Body of pancreas (tissue), 4 donors: ENCODE measurements around the gene NEDD4L. TPM values are rescaled to one million over a fixed set of nuclear protein-coding genes. Genes with fewer than 3 reads are reported as not detected.

Source experiments
- ATAC-seq: fragments of 150-250 bp; one replicate; pipeline ENCODE4 v1.9.1; 2016
- DNase-seq, 4 donors: peaks; one replicate each; pipeline ENCODE4 v3.0.0-alpha.2; 2019
- H3K27ac ChIP-seq, 4 donors: fragments of 200-600 bp; sonication (generic); 1 replicate in 3 of 4; 2 replicates in 1 of 4; pipeline versions ENCODE4 v1.5.1 to v1.6.1; 2016 to 2019; ENCODE audit warnings: mild to moderate bottlenecking in 1 of 4, mixed read lengths in 1 of 4, moderate library complexity in 1 of 4
- H3K27me3 ChIP-seq, 2 donors: fragments of 200-600 bp; sonication (generic); one replicate each; pipeline ENCODE4 v1.6.0; 2016; ENCODE audit warnings: mild to moderate bottlenecking in 1 of 2
- H3K36me3 ChIP-seq, 2 donors: fragments of 200-600 bp; sonication (generic); replicated peaks in 1 of 2; 2 replicates each; pipeline ENCODE4 v1.5.1; 2016; ENCODE audit warnings: low read depth in 2 of 2; ENCODE audit not compliant: insufficient read depth in 1 of 2
- H3K4me1 ChIP-seq: fragments of 200-600 bp; sonication (generic); one replicate; pipeline ENCODE4 v1.6.0; 2016
- H3K4me3 ChIP-seq, 2 donors: fragments of 200-600 bp; sonication (generic); 1 replicate in 1 of 2; 2 replicates in 1 of 2; pipeline ENCODE4 v1.5.1; 2016 to 2019
- H3K9me3 ChIP-seq, 3 donors: fragments of 200-600 bp; sonication (generic); 1 replicate in 2 of 3; 2 replicates in 1 of 3; pipeline ENCODE4 v1.5.1; 2016
- POLR2A ChIP-seq, 3 donors: fragments of 450-650 bp; IDR thresholded peaks; one replicate each; pipeline ENCODE4 v1.6.1; 2016; ENCODE audit warnings: antibody characterized with exemption in 3 of 3, mild to moderate bottlenecking in 2 of 3
- WGBS, 2 donors: methylation state at CpG; one replicate each; pipeline ENCODE4 v1.1.5; 2017; 5-methylcytosine and 5-hydroxymethylcytosine counted together
- intact Hi-C: fragments of 100-400 bp; cut with DNase I; formaldehyde crosslinking; loops from one replicate; pipeline ENCODE4 v1.15.1; 2023
- total RNA-seq, 2 donors: library from RNA; depleted of rRNA; stranded (reverse); fragments of >200 nt; gene quantifications; one replicate each; pipeline ENCODE4 v1.1.0, GENCODE V29; 2016
- TF ChIP-seq, protein P1 (sequence below), 7 experiments: fragments of 450-650 bp in 4 of 7; fragments of 200-600 bp in 3 of 7; sonication (generic) in 3 of 7; IDR thresholded peaks; one replicate each; pipeline ENCODE4 v1.5.1; 2016 to 2019; ENCODE audit warnings: antibody characterized with exemption in 7 of 7

The NEDD4L gene
- total RNA-seq, 2 donors from 2014 or later, result 105 to 108 TPM

DNA sequence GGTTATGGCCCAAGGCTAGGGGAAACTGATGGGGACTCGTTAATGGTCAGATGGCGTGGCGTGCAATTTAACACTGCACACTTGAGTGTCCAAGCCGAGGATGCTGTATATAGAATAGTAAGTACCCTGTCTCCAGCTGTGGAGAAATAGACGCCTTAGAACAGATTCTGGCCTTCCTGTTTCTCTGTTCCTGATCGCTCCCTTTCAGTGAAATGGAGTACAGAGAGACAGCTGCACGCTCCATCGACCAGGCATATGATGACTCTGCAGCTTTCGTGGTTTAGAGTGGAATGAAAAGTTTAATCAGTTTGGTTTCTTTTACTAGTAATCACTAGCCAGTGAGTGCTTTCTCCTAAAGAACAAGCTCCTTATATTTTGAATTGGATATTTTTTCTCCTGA lies 213.4 kb downstream of the NEDD4L start:
- no peaks in the 10 kb centered on the region for H3K27me3 ChIP-seq
- no peak for ATAC-seq
- intact Hi-C loops, result no loop called here
- H3K9me3 ChIP-seq, result no peaks in the 10 kb centered on the region
- no peak for DNase-seq
- TF ChIP-seq POLR2A (IDR thresholded peaks at IDR 0.05), result no peak
- TF ChIP-seq, protein P1, sequence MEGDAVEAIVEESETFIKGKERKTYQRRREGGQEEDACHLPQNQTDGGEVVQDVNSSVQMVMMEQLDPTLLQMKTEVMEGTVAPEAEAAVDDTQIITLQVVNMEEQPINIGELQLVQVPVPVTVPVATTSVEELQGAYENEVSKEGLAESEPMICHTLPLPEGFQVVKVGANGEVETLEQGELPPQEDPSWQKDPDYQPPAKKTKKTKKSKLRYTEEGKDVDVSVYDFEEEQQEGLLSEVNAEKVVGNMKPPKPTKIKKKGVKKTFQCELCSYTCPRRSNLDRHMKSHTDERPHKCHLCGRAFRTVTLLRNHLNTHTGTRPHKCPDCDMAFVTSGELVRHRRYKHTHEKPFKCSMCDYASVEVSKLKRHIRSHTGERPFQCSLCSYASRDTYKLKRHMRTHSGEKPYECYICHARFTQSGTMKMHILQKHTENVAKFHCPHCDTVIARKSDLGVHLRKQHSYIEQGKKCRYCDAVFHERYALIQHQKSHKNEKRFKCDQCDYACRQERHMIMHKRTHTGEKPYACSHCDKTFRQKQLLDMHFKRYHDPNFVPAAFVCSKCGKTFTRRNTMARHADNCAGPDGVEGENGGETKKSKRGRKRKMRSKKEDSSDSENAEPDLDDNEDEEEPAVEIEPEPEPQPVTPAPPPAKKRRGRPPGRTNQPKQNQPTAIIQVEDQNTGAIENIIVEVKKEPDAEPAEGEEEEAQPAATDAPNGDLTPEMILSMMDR (IDR thresholded peaks at IDR 0.05), result no peak
- H3K4me1 ChIP-seq, result peaks cover 35% of the 10 kb centered on the region
- H3K27ac ChIP-seq, result peak overlapping the region in 3 of 4 donors; percentile 1 to 22 (median 20)
- H3K4me3 ChIP-seq, result no peak overlapping the region
- no peaks in the 10 kb centered on the region for H3K36me3 ChIP-seq
- WGBS, 2 donors, result 74 to 81% methylated on average over 9 of the region's 9 CpGs

DNA sequence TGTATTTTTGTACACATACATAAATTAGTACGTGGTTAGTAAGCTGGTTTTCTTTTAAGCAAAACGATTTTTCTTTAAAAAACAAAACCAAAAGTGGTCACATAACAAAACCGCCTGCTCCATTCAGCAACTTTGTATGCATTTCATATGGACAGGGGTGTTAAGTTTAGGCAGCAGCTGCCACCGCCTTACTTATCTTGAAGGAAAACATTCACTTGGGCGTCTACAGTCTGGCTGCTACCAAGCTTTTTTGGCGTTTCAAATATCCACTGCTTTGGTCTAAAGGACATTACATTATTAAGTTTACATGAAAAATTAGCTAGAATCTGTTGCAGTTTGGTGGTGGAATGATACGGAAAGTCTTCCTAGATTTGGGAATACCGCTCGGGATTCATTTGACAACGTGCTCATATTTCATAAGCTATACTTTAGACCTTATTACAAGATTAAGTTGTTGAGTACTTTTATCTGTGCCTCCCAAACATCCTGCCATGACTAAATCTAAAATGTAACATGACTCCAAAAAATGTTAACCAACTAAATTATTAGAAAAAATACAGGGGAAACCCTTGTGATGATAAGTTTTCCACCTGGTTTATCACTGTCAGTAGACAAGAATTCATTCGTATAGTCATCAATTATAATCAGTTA lies 214.8 kb downstream of the NEDD4L start:
- WGBS, 2 donors, result 63 to 71% methylated on average over 11 of the region's 11 CpGs
- DNase-seq, result no peak
- intact Hi-C loops, result no loop called here
- ATAC-seq, result no peak
- peaks cover 40% of the 10 kb centered on the region for H3K4me1 ChIP-seq
- H3K27me3 ChIP-seq, result no peaks in the 10 kb centered on the region
- H3K9me3 ChIP-seq, result no peaks in the 10 kb centered on the region
- H3K27ac ChIP-seq, result peak overlapping the region in 1 of 4 donors; percentile 11
- H3K4me3 ChIP-seq, result no peak overlapping the region
- no peak for TF ChIP-seq POLR2A (IDR thresholded peaks at IDR 0.05)
- TF ChIP-seq, protein P1 (IDR thresholded peaks at IDR 0.05), result no peak
- no peaks in the 10 kb centered on the region for H3K36me3 ChIP-seq

DNA sequence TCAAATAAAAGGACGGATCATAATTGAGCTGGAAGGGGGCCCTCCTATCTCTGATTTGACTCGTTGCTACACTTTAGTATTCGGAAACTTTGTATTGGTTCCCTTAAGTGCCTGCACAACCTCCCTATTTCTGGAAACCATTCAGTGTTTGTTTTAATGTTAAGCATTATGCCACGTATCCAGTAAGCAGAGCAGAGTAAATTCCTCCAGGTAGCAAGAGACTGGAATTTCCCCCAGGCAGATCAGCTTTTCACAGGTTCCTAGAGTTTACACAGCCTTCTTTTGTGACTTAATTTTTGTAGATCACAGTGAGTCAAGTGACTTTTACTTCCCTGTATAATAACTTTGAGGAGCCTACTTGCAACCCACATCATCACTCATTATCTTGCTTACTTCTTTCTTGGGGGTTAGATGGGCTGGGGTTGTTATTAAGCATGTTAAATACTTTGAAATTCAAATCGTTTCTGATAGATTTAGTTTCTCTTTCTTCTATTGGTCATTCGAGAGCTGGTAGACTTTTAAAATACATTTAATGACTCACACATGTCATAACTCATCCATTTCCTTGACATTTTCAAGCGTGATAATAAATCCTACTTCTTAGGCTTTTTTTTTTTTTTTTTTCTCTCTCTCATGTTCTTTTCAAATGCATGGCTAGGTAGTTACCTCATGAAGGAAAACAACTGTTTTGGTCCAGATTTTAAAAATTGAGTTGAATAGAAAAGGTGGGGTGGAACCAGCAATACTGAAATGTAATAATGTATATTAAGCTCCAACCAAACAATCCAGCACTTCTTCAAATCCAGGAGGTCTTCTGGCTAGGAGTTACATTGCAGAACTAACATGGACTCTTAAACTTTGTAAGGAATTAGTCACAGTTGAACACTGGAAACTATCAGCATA lies 219.3 kb downstream of the NEDD4L start:
- Histone ChIP-seq H3K36me3 (no peaks in the 10 kb centered on the region), H3K27me3 (no peaks in the 10 kb centered on the region), H3K4me1 (peaks cover 46% of the 10 kb centered on the region), H3K4me3 (no peak overlapping the region), H3K27ac (peak overlapping the region; percentile 68 to 90 (median 82)), H3K9me3 (no peaks in the 10 kb centered on the region)
- DNase-seq (peak in 1 of 4 donors; percentile 62), ATAC-seq (peak; percentile 88)
- peak in 2 of 3 donors; percentile 46 to 49 for TF ChIP-seq POLR2A (IDR thresholded peaks at IDR 0.05)
- TF ChIP-seq, protein P1 (IDR thresholded peaks at IDR 0.05), result no peak
- 8 to 11% methylated on average over 7 of the region's 7 CpGs for WGBS, 2 donors
- intact Hi-C loops, result no loop called here

DNA sequence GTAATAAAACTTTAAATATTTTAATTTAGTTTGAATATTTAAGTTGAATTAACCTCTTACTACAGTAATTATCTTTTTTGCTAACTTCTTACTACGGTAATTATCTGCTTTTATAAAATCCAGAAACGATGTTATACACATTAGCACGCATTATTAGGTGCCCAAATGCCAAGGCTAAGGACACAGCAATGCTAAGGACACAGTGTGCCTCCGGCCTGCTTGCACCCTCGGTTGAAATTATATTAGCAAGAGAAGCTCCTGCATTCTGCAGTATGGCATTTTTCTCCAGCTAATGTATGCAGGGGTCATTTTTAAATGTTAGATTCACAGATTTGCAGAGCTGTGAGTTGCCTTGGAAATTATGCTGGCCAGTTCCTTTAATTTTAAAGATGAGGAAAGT lies 220.0 kb downstream of the NEDD4L start:
- Histone ChIP-seq H3K4me3 (no peak overlapping the region), H3K27ac (peak overlapping the region in 2 of 4 donors; percentile 77 to 90), H3K36me3 (no peaks in the 10 kb centered on the region), H3K9me3 (no peaks in the 10 kb centered on the region), H3K27me3 (no peaks in the 10 kb centered on the region), H3K4me1 (peaks cover 54% of the 10 kb centered on the region)
- TF ChIP-seq, protein P1 (IDR thresholded peaks at IDR 0.05), result no peak
- TF ChIP-seq POLR2A (IDR thresholded peaks at IDR 0.05), result no peak
- ATAC-seq (no peak), DNase-seq (no peak)
- 73 to 78% methylated on average over 5 of the region's 5 CpGs for WGBS, 2 donors
- intact Hi-C loops, result no loop called here
